HAP-1 (cell line): ENCODE data around the gene PDZRN3.

Experiments
- DNase-seq, 2 experiments: peaks; one replicate each; pipeline ENCODE4 v3.0.0-alpha.2; 2016 to 2020; ENCODE audit warnings: low spot score in 2 of 2
- H3K27me3 ChIP-seq: fragments of 250-450 bp; sonication (Bioruptor Pico); 2 replicates; pipeline ENCODE4 v1.5.1; 2020; ENCODE audit warnings: low read depth, mild to moderate bottlenecking, moderate library complexity
- H3K36me3 ChIP-seq: fragments of 250-450 bp; sonication (Bioruptor Pico); replicated peaks from 2 replicates; pipeline ENCODE4 v1.5.1; 2020; ENCODE audit warnings: mild to moderate bottlenecking
- H3K4me1 ChIP-seq: fragments of 250-450 bp; sonication (Bioruptor Pico); 2 replicates; pipeline ENCODE4 v1.5.1; 2020; ENCODE audit warnings: mild to moderate bottlenecking
- H3K4me3 ChIP-seq: fragments of 250-450 bp; sonication (Bioruptor Pico); 2 replicates; pipeline ENCODE4 v1.5.1; 2020; ENCODE audit warnings: mild to moderate bottlenecking, moderate library complexity
- H3K9me3 ChIP-seq: fragments of 250-450 bp; sonication (Bioruptor Pico); 2 replicates; pipeline ENCODE4 v1.5.1; 2020; ENCODE audit warnings: mild to moderate bottlenecking, moderate library complexity
- in situ Hi-C: fragments of 300-500 bp; cut with MboI; formaldehyde crosslinking; loops from 3 replicates; pipeline ENCODE4 v1.14.3; 2020; ENCODE audit warnings: low sequenced_read_pairs, inconsistent platforms, mixed read lengths

The PDZRN3 gene

DNA sequence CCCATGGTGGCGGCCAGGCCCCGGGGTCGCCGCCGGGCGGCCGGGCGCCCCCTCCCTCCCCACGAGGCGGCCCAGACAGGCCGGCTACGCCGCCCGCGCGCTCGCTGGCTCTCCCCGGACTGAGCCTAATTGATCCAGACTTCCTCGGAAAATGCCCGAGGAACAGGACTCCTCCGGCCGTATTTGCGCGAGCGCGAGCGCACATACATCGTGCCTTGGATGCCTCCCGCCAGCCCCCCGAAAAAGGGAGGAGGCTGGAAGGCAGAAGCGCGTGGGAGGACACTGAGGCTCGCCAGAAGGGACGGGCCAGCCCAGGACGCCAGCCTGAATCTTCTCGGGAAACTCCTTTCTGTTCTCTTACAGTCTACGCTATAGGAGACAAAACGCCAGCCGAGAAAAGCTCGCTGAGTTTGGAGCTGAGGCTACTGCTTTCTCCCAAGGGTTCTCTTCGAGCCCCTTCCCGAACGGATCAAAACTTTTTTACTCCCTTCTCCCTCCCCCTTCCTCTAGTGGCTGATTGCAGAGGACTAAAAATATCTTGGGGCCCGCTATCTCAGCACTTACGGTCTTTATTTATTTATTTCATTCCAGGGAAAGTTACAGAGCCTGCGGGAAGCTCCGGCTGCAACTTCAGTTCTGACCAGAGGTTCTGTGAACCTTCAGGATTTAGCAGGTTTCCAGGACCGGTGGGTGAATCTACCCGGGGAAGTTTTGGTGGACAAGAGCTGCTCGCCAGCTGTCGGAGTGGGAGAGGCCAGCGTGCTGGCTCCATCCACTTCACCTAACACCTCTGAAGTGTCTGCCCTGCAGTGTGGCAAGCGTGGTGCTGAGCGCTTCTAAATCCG, at the start of gene PDZRN3:
TSS of gene PDZRN3 (minus strand) at position 121 of the 845 bp plus-strand sequence.
- in situ Hi-C loops, result no loop called here
- H3K36me3 ChIP-seq, result no peaks in the 10 kb centered on the region
- peaks cover 8% of the 10 kb centered on the region for H3K4me1 ChIP-seq
- no peak within 1 kb of the TSS for H3K4me3 ChIP-seq
- 0 out of 2 replicates have a peak, but pooled peaks cover 3% of the 10 kb centered on the region for H3K9me3 ChIP-seq
- H3K27me3 ChIP-seq, result no peaks in the 10 kb centered on the region
- no peak for DNase-seq

DNA sequence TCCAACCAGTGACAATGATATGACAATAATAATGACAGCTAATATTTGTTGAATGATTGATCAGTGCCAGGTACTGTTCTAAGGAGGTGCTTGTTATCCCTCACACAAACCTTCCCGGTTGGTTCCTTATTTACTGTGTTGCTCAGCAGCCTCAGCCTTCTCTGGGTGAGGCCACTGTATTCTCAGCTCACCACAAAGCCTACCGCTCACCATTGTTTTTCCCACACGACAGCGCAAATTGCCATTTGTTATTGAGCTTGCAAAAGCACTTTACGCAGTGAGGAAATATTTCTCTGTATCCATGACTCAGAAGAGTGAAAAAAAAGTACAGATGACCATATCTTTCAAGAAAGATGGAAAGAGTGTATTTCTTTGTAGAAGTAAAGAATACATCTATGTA, 49.5 kb upstream of the PDZRN3 start:
- peaks cover 11% of the 10 kb centered on the region for H3K4me1 ChIP-seq
- no peaks in the 10 kb centered on the region for H3K27me3 ChIP-seq
- no peaks in the 10 kb centered on the region for H3K36me3 ChIP-seq
- no peak overlapping the region for H3K4me3 ChIP-seq
- peak; percentile 62 to 69 for DNase-seq
- in situ Hi-C loops, result no loop called here
- H3K9me3 ChIP-seq, result no peaks in the 10 kb centered on the region

DNA sequence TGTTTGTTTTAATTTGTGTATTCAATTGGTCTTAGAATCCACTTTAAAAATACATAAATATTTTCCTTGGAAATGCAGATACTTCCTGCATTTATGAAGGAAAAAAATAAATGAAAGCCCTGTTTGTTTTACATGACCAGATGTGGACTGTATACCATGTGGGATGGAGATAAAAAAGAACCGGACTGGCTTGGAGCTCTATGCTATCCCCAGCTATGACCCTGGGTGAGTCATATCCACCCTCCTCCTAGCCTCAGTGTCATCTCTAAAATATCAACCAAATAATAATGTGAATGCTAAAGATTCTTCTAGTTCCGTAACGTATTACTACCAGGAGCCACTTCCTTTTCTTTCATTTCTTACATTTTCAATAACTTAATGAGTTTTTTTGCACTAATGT, 44.5 kb upstream of the PDZRN3 start:
- peaks cover 7% of the 10 kb centered on the region for H3K4me1 ChIP-seq
- DNase-seq, result no peak
- in situ Hi-C loops, result no loop called here
- no peaks in the 10 kb centered on the region for H3K9me3 ChIP-seq
- H3K27me3 ChIP-seq, result no peaks in the 10 kb centered on the region
- H3K36me3 ChIP-seq, result no peaks in the 10 kb centered on the region
- no peak overlapping the region for H3K4me3 ChIP-seq

DNA sequence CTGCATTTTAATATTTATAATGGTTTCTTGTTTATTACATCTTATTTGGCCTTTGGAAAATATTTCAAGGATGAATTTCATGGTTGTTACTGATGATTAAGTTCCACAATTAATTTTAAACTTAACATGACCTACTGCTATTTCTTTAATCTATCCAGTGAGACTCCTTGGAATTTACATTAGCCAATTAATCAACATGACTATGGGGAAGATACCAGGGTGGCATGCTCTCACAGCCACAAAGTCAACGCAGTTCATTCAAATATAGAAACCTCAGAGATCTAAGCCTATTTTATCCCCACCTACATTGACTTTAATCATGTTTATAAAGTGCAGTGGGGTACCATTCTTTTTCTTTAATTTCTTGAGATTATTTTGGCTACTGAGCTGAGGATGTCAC, 43.6 kb upstream of the PDZRN3 start:
- Histone ChIP-seq H3K36me3 (no peaks in the 10 kb centered on the region), H3K9me3 (no peaks in the 10 kb centered on the region), H3K4me1 (no peaks in the 10 kb centered on the region), H3K27me3 (no peaks in the 10 kb centered on the region), H3K4me3 (no peak overlapping the region)
- no peak for DNase-seq
- in situ Hi-C loops, result no loop called here

DNA sequence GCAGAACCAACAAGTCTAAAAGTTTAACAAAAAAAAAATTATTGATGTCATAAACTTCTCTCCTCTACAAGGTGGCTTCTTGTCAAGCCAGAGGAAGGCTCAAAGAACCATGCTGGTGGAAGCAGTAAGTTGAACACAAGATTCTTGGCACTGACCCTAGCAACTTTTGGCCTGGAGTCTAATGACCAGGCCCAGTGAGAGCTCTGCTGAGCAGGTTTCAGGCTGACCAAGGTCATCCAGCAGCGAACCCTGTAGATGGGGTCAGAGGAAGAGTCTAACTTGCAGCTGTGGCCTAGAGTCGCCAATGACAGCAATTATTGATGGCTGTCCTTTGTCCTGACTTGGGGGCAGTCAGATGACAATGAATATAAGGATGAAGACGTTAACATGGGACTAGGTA, 43.1 kb upstream of the PDZRN3 start:
- Histone ChIP-seq H3K4me3 (no peak overlapping the region), H3K36me3 (no peaks in the 10 kb centered on the region), H3K27me3 (no peaks in the 10 kb centered on the region), H3K9me3 (no peaks in the 10 kb centered on the region), H3K4me1 (no peaks in the 10 kb centered on the region)
- no peak for DNase-seq
- in situ Hi-C loops, result no loop called here

DNA sequence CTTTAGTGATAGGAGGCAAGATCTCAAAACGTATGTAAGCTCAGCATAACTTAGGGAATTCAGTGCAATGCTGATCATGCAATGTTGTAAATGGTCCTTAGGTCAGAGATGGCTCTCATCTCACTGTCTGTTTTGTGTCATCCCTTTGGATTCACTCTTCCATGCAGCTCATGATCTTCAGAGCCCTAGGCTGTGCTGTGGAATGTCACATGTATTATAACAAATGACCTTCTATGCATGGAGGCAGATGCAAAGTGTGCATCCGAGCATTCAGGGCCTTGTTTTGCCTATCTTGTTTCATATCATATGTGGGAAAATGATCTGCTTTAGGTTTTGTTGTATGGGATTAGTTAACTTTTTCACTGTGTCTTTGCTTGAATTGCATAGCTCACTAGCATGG, 40.5 kb upstream of the PDZRN3 start:
- in situ Hi-C loops, result no loop called here
- DNase-seq, result no peak
- Histone ChIP-seq H3K27me3 (no peaks in the 10 kb centered on the region), H3K9me3 (no peaks in the 10 kb centered on the region), H3K4me1 (no peaks in the 10 kb centered on the region), H3K36me3 (no peaks in the 10 kb centered on the region), H3K4me3 (no peak overlapping the region)

DNA sequence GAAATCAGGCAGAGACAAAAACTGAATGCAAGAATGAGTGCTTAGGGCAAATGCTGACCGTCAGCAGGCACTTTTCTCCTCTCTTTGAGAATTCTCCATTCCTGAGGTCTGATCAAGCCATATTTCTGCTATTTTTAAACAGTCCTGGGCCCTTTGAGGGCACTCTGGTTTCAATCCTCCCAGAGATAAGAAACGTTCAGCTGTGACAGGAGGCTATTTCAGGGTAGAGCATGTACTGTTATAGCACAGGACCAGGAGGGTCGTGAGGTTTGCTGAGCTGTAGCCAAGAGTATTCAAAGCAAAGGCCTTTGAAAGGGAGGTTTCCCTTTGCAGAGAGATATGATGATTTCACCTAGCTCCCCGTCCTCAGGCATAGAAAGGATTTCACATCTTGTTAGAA, 39.6 kb upstream of the PDZRN3 start:
- no peaks in the 10 kb centered on the region for H3K36me3 ChIP-seq
- H3K4me3 ChIP-seq, result no peak overlapping the region
- H3K27me3 ChIP-seq, result no peaks in the 10 kb centered on the region
- H3K4me1 ChIP-seq, result no peaks in the 10 kb centered on the region
- no peak for DNase-seq
- no peaks in the 10 kb centered on the region for H3K9me3 ChIP-seq
- in situ Hi-C loops, result no loop called here

DNA sequence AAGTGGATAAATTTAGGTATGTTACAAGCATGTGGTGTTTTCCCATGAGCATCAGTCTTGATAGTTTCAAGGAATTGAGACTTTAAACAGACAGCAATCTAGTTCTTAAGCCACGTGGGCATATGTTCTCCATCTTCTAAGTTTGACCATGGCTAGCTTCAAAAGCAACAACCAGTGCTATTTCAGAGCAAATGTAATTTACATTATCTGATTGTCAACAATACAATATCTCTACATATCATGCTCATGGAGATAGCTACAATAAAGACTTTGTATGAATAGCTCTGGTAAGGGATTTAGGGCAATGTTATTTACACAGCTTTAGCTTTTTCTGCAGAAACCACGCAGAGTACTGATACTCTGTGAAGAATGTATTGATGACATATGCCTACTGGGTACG, 38.8 kb upstream of the PDZRN3 start:
- Histone ChIP-seq H3K27me3 (no peaks in the 10 kb centered on the region), H3K36me3 (no peaks in the 10 kb centered on the region), H3K4me1 (no peaks in the 10 kb centered on the region), H3K9me3 (no peaks in the 10 kb centered on the region), H3K4me3 (no peak overlapping the region)
- DNase-seq, result no peak
- in situ Hi-C loops, result no loop called here

DNA sequence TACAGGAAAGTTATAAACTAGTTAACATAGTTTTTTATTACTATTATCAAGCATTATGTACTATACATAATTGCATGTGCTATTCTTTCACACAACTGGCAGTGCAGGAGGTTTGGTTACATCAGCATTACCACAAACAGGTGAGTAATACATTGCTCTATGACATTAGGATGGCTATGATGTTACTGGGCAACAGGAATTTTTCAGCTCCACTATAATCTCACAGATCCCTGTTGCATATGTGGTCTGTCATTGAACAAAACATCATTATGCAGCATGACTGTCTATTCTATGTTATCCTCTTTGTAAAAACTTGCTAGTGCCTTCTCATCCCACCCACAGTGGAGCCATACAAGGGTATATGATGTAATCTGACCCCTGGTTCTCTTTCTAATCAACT, 36.5 kb upstream of the PDZRN3 start:
- H3K4me1 ChIP-seq, result no peaks in the 10 kb centered on the region
- no peak for DNase-seq
- H3K4me3 ChIP-seq, result no peak overlapping the region
- H3K9me3 ChIP-seq, result no peaks in the 10 kb centered on the region
- H3K27me3 ChIP-seq, result no peaks in the 10 kb centered on the region
- in situ Hi-C loops, result no loop called here
- no peaks in the 10 kb centered on the region for H3K36me3 ChIP-seq

DNA sequence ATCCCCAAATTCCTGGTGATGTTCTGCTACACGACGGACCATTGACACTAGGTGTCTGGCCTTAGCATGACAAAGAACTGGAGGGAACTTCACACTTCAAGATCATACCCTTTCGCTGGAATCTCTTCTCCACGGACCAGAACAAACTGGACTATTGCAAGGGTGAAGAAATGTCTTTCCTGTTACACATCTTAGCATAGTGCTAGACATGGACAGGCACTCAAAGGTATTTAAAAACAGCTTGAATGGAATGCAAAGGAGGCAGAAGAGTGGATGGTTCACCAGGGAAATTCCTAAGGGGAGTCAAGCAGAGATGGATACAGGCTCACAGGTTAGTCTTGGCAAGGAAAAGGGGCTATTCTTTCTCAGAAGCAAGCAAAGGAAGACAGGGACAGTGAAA, 33.5 kb upstream of the PDZRN3 start:
- in situ Hi-C loops, result no loop called here
- DNase-seq, result no peak
- Histone ChIP-seq H3K27me3 (no peaks in the 10 kb centered on the region), H3K4me3 (no peak overlapping the region), H3K9me3 (no peaks in the 10 kb centered on the region), H3K36me3 (no peaks in the 10 kb centered on the region), H3K4me1 (no peaks in the 10 kb centered on the region)

DNA sequence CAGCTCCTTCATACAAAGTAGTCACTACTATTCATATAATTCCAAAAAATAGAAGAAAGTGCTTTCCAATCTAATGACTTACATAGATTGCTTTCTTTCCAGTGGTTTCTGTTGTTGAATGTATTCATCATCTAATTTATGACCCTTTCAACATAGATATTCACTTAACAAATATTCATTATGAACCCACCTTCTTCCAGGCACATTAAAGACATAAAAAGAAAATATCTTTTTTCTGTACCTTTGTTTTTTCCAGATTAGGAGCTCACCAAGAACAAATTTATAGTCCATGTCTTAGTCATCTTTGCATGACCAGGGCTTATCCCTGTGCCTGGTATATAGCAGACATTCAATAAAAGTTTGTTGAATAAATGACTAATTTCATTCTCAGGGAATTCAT, 32.4 kb upstream of the PDZRN3 start:
- no peak for DNase-seq
- Histone ChIP-seq H3K36me3 (no peaks in the 10 kb centered on the region), H3K27me3 (no peaks in the 10 kb centered on the region), H3K4me3 (no peak overlapping the region), H3K9me3 (no peaks in the 10 kb centered on the region), H3K4me1 (no peaks in the 10 kb centered on the region)
- in situ Hi-C loops, result no loop called here

DNA sequence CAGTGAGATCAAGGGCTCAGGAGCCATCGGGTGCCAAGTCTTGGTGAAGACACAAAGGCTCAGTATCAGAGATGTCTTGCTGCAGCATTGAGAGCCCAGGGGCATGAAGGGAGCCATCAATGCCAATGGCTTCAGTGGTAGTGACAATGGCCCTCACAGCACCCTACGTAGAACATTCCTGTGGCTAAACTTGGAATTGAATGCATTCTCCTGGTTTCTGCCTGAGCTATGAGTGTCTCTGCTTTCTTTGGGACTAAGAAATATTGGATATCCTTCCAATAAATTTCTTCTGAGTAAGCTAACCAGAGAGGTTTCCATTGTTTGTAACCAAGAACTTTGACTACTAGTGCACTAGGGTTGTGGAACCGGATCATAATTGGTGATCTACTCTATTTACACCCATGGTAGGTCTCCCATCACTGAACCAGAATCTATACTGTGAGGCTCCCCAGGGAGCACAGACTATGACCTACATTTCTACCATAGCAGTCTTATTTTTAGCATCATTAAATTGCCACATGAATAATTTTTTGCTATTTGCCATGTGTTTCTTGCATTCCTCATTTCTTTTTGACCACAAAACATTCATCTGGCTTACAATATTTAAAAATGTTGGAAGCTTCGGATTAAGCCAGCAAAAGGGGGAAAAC, 31.6 kb upstream of the PDZRN3 start:
- no peak overlapping the region for H3K4me3 ChIP-seq
- no peak for DNase-seq
- in situ Hi-C loops, result no loop called here
- no peaks in the 10 kb centered on the region for H3K4me1 ChIP-seq
- H3K9me3 ChIP-seq, result no peaks in the 10 kb centered on the region
- H3K27me3 ChIP-seq, result no peaks in the 10 kb centered on the region
- H3K36me3 ChIP-seq, result no peaks in the 10 kb centered on the region

DNA sequence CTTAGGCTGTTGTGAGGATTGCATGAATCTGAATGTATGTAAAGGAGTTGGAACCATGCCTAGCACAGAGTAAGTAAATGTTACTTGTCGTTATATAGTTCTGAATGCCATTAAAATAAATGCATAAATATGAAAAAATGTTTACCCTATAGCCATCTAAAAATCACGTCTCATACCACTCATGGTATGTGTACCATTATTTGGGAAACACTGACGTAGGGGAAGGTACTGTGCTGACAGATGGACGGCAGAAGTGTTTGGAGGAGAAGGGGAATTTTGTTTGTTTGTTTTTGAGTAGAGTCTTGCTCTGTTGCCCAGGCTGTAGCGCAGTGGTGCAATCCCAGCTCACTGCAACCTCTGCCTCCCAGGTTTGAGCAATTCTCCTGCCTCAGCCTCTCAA, 30.5 kb upstream of the PDZRN3 start:
- no peak for DNase-seq
- Histone ChIP-seq H3K36me3 (no peaks in the 10 kb centered on the region), H3K27me3 (no peaks in the 10 kb centered on the region), H3K4me3 (no peak overlapping the region), H3K4me1 (no peaks in the 10 kb centered on the region), H3K9me3 (no peaks in the 10 kb centered on the region)
- in situ Hi-C loops, result no loop called here

DNA sequence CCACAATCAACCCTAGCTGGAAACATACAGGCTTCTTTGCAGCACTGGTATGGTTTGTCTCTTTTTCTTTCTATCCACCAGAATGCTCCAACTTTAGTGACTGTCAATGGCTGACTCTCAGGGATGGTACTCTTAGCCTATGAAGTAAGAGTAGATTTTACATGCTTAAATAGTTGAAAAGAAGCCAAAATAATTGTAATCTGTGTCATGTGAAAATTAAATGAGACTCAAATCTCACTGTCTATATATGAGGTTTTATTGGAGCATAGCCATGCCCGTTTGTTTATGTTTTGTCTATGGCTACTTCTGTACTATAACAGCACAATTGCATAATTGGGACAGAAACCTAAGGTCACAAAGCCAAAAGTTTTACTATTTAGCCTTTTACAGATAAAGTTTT, 29.1 kb upstream of the PDZRN3 start:
- Histone ChIP-seq H3K27me3 (no peaks in the 10 kb centered on the region), H3K4me1 (no peaks in the 10 kb centered on the region), H3K36me3 (no peaks in the 10 kb centered on the region), H3K9me3 (no peaks in the 10 kb centered on the region), H3K4me3 (no peak overlapping the region)
- in situ Hi-C loops, result no loop called here
- no peak for DNase-seq
